Omental fat pad (tissue), 4 donors: ENCODE measurements around the gene MBP. TPM values are rescaled to one million over a fixed set of nuclear protein-coding genes. Genes with fewer than 3 reads are reported as not detected.
A peak's percentile ranks its signal among the peaks of the same experiment; 100 is the strongest.

Experiments
- ATAC-seq: fragments of 150-250 bp; one replicate; pipeline ENCODE4 v1.9.1; 2016; ENCODE audit warnings: mild to moderate bottlenecking, moderate library complexity; ENCODE audit not compliant: low FRiP score
- DNase-seq: peaks from one replicate; pipeline ENCODE4 v3.0.0-alpha.2; 2019; ENCODE audit warnings: low spot score
- total RNA-seq, 4 donors: library from RNA; depleted of rRNA; stranded (reverse); fragments of >200 nt; gene quantifications; one replicate each; pipeline ENCODE4 v1.1.0, GENCODE V29; 2016
- TF ChIP-seq, protein P1 (sequence below), 3 donors: fragments of 450-650 bp; IDR thresholded peaks; one replicate each; pipeline ENCODE4 v1.5.1; 2016 to 2017; ENCODE audit warnings: antibody characterized with exemption in 3 of 3, mild to moderate bottlenecking in 3 of 3, moderate library complexity in 2 of 3

The MBP gene
- total RNA-seq, 4 donors from 2014 or later, result 27.4 to 50.9 (median 36.0) TPM

DNA sequence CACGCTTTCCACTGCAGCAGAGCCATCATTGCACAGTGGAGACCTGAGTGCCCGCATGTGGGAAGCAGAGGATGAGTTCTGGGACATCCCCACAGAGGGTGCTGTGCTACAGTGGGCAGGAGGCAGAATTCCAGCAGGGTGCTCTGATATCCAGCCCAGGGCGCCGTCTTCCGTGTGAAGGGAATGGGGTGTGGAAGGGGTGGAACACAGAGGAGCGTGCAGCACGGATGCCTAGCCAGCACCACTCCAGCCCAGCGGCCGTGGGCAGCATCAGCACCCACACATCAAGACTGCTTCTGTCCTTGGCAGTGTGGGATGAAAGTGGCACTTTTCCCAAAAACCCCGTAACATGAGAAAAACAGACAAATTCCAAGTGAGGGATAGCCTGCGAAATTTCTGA lies 175.9 kb downstream of the MBP start:
- ATAC-seq (no peak), DNase-seq (no peak)
- TF ChIP-seq, protein P1, sequence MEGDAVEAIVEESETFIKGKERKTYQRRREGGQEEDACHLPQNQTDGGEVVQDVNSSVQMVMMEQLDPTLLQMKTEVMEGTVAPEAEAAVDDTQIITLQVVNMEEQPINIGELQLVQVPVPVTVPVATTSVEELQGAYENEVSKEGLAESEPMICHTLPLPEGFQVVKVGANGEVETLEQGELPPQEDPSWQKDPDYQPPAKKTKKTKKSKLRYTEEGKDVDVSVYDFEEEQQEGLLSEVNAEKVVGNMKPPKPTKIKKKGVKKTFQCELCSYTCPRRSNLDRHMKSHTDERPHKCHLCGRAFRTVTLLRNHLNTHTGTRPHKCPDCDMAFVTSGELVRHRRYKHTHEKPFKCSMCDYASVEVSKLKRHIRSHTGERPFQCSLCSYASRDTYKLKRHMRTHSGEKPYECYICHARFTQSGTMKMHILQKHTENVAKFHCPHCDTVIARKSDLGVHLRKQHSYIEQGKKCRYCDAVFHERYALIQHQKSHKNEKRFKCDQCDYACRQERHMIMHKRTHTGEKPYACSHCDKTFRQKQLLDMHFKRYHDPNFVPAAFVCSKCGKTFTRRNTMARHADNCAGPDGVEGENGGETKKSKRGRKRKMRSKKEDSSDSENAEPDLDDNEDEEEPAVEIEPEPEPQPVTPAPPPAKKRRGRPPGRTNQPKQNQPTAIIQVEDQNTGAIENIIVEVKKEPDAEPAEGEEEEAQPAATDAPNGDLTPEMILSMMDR (IDR thresholded peaks at IDR 0.05), result no peak

DNA sequence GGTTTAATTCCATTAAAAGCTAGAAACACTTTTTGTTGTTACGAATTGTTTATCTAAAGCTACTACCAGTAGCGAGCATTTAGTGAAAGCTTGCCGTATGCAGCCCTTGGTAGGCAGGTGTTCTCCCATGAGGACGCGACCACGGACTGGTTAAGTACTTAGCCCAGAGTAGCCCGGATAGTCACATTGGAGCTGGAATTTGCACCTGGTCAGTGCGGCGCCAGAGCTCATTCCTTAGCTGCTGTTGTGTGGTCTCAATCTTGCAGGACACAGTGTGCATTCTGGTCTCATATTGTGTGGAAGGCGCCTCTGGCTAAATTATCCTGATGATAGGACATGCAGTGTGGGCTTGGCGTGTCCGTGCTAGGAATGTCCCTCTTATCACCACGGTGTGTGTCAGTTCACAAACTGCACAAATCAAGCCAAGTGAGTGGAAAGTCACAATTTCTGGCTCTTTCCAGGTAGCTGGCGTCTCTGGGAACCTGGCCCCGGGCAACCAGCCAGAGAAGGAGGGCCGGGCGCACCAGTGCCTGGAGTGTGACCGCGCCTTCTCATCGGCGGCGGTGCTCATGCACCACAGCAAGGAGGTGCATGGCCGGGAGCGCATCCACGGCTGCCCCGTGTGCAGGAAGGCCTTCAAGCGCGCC lies 176.9 kb downstream of the MBP start:
- TF ChIP-seq, protein P1 (IDR thresholded peaks at IDR 0.05), result no peak
- DNase-seq, result no peak
- ATAC-seq, result no peak

DNA sequence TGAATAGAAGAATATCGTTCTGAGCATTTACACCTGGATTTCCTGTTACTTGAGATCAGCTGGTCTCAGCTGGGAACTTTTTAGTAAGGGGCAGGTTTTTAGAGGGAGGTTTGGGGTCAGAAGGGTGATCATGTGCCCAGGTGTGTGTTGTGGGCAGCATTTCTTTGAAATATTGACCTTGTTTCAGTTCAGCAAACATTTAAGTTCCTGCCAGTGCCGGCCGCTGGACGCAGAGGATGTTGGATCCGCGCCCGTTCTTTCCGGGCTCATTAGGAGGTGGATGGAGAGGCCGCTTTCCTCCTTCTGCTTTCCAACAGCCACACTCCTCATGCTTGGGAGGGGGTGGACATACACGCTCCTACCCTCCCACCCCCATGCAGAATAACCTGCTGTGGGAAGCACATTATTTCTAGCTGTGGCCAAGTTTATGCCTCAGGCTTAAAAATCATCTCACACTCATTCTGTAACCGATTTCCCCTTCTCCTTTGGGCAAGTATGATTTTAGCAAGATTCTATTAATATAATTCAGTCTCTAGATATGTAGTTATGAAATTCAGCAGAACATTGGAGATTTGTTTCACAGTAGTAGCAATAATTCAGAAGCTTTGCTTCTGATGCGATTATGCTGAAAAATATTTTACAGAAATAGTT lies 178.9 kb downstream of the MBP start:
- TF ChIP-seq, protein P1 (IDR thresholded peaks at IDR 0.05), result no peak
- DNase-seq (peak; percentile 44), ATAC-seq (peak; percentile 82)

DNA sequence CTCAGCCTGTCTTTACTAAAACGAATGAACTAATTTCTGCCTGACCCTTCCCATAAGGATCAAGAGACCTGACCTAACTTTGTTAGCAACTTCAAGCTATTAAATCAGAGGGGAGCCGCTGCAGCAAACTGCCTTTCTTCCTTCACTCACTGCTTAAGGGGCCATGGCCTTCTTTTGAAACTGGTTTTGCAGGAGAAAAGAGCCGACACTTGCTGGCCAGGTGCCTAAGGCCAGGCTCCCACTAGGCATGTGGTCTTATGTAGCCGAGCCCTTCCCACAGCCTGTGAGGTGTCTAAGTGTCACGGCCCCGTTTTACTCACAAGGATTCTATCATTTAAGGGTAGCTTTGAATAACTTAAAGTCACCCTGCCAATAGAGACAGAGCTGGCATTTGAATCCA lies 179.4 kb downstream of the MBP start:
- DNase-seq (no peak), ATAC-seq (peak; percentile 30)
- TF ChIP-seq, protein P1 (IDR thresholded peaks at IDR 0.05), result no peak

DNA sequence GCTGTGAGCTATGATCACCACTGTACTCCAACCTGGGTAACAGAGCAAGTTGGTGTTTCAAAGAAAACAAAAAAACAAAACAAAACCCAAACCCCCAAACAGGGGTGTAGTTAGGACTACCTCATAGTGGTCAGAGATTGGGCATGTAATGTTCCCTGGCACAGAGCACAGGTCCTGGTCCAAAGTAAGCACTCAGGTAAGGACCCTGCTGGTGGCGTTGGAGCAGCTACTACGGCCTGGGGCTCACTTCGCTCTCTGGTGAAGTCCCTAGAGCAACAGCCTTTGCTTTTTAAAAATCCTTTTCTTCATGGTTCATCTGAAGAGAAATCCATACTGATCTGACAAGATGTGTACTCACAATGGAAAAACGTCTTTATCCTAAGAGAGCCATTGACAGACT lies 179.8 kb downstream of the MBP start:
- TF ChIP-seq, protein P1 (IDR thresholded peaks at IDR 0.05), result no peak
- no peak for DNase-seq
- ATAC-seq, result no peak

DNA sequence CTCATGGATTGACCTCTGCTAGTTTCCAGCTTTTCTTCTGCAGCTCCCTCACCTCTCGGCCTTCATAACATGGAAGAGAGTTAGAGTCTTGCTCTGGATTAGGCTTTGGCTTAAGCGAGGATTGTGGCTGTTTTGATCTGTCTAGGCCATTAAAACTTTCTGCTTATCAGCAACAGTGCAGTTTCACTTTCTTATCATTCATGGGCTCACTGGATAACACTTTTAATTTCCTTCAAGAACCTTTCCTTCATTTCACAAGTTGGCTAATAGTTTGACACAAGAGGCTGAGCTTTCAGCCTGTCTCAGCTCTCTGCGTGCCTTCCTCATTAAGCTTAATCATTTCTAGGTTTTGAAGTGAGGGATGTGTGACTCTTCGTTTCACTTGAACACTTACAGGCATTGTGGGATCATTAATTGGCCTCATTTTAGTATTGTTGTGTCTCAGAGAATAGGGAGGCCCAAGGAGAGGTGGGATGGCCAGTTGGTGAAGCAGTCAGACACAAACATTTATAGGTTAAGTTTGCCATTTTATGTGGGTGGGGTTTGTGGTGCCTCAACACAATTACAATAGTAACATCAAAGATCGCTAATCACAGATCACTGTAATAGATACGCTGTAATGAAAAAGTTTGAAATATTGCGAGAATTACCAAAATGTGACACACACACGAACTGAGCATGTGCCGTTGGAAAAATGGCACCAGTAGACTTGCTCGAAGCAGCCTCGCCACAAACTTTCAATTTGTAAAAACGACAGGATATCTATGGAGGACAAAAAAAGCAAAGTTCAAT lies 180.9 kb downstream of the MBP start:
- ATAC-seq (no peak), DNase-seq (no peak)
- TF ChIP-seq, protein P1 (IDR thresholded peaks at IDR 0.05), result no peak
